MG63 (cell line): Measurements from ENCODE around the gene XIRP1. TPM values are rescaled to one million over a fixed set of nuclear protein-coding genes. Genes with fewer than 3 reads are reported as not detected.

Experiments used
- DNase-seq: peaks from one replicate; pipeline ENCODE4 v3.0.0-alpha.2; 2020
- H3K27me3 ChIP-seq: fragments of 250-450 bp; sonication (Bioruptor Pico); 2 replicates; pipeline ENCODE4 v1.5.1; 2020; ENCODE audit warnings: mild to moderate bottlenecking, moderate library complexity
- H3K36me3 ChIP-seq: fragments of 250-450 bp; sonication (Bioruptor Pico); 2 replicates; pipeline ENCODE4 v1.5.1; 2020; ENCODE audit warnings: mild to moderate bottlenecking, moderate library complexity
- H3K4me3 ChIP-seq: fragments of 250-450 bp; sonication (Bioruptor Pico); 2 replicates; pipeline ENCODE4 v1.5.1; 2020; ENCODE audit warnings: mild to moderate bottlenecking, moderate library complexity
- H3K9me3 ChIP-seq: fragments of 250-450 bp; sonication (Bioruptor Pico); 2 replicates; pipeline ENCODE4 v1.5.1; 2020; ENCODE audit warnings: mild to moderate bottlenecking, moderate library complexity
- total RNA-seq: library from RNA; depleted of rRNA; stranded (reverse); fragments of >200 nt; shearing (Covaris generic); gene quantifications from 2 replicates; pipeline ENCODE4 v1.2.3, GENCODE V29; 2014; ENCODE audit warnings: low replicate concordance

The XIRP1 gene
- total RNA-seq, 1 experiment from 2014 or later, result not detected

- no peak for DNase-seq
- Histone ChIP-seq H3K36me3 (peaks cover 16% of the 10 kb centered on the region), H3K9me3 (no peaks in the 10 kb centered on the region), H3K27me3 (no peaks in the 10 kb centered on the region), H3K4me3 (no peak overlapping the region)
Observed at GRCh38 chr3:39143051-39143885, 49.1 kb downstream of the XIRP1 start.

- H3K36me3 ChIP-seq, result peaks cover 16% of the 10 kb centered on the region
- no peak overlapping the region for H3K4me3 ChIP-seq
- no peaks in the 10 kb centered on the region for H3K27me3 ChIP-seq
Observed at GRCh38 chr3:39142067-39142466, 50.3 kb downstream of the XIRP1 start.

GRCh38 chr3:39141171-39141995, 51.0 kb downstream of the XIRP1 start:
- Histone ChIP-seq H3K4me3 (no peak overlapping the region), H3K36me3 (peaks cover 16% of the 10 kb centered on the region)
- DNase-seq, result no peak

More at GRCh38 chr3:39142067-39142466, 50.3 kb downstream of the XIRP1 start:
- H3K9me3 ChIP-seq, result no peaks in the 10 kb centered on the region
- DNase-seq, result no peak

GRCh38 chr3:39140341-39140971, 51.9 kb downstream of the XIRP1 start:
- H3K4me3 ChIP-seq, result no peak overlapping the region
- DNase-seq, result no peak
- peaks cover 6% of the 10 kb centered on the region for H3K36me3 ChIP-seq
- no peaks in the 10 kb centered on the region for H3K27me3 ChIP-seq
- H3K9me3 ChIP-seq, result no peaks in the 10 kb centered on the region

More at GRCh38 chr3:39141171-39141995, 51.0 kb downstream of the XIRP1 start:
- Histone ChIP-seq H3K27me3 (no peaks in the 10 kb centered on the region), H3K9me3 (no peaks in the 10 kb centered on the region)

- DNase-seq, result no peak
- Histone ChIP-seq H3K27me3 (no peaks in the 10 kb centered on the region), H3K9me3 (no peaks in the 10 kb centered on the region), H3K4me3 (no peak overlapping the region), H3K36me3 (peaks cover 5% of the 10 kb centered on the region; the same call in 1 of the 2 replicates)
Observed at GRCh38 chr3:39139442-39139841, 53.0 kb downstream of the XIRP1 start.

GRCh38 chr3:39138804-39139415, 53.5 kb downstream of the XIRP1 start:
- DNase-seq, result peak; percentile 81
- Histone ChIP-seq H3K36me3 (peaks cover 5% of the 10 kb centered on the region; the same call in 1 of the 2 replicates), H3K9me3 (no peaks in the 10 kb centered on the region), H3K4me3 (no peak overlapping the region), H3K27me3 (no peaks in the 10 kb centered on the region)

- no peak for DNase-seq
- no peaks in the 10 kb centered on the region for H3K9me3 ChIP-seq
- no peak overlapping the region for H3K4me3 ChIP-seq
Observed at GRCh38 chr3:39137991-39138803, 54.2 kb downstream of the XIRP1 start.

GRCh38 chr3:39137435-39137936, 54.9 kb downstream of the XIRP1 start:
- H3K4me3 ChIP-seq, result no peak overlapping the region
- no peak for DNase-seq
- no peaks in the 10 kb centered on the region for H3K27me3 ChIP-seq
- no peaks in the 10 kb centered on the region for H3K9me3 ChIP-seq
- peaks cover 2% of the 10 kb centered on the region; the same call in 1 of the 2 replicates for H3K36me3 ChIP-seq

More at GRCh38 chr3:39137991-39138803, 54.2 kb downstream of the XIRP1 start:
- Histone ChIP-seq H3K27me3 (no peaks in the 10 kb centered on the region), H3K36me3 (peaks cover 5% of the 10 kb centered on the region; the same call in 1 of the 2 replicates)

- H3K9me3 ChIP-seq, result no peaks in the 10 kb centered on the region
- no peak overlapping the region for H3K4me3 ChIP-seq
- DNase-seq, result no peak
- H3K36me3 ChIP-seq, result peaks cover 2% of the 10 kb centered on the region; the same call in 1 of the 2 replicates
- H3K27me3 ChIP-seq, result no peaks in the 10 kb centered on the region
Observed at GRCh38 chr3:39136533-39137434, 55.6 kb downstream of the XIRP1 start.

- H3K4me3 ChIP-seq, result no peak overlapping the region
- no peaks in the 10 kb centered on the region for H3K27me3 ChIP-seq
- H3K9me3 ChIP-seq, result no peaks in the 10 kb centered on the region
- no peak for DNase-seq
- no peaks in the 10 kb centered on the region for H3K36me3 ChIP-seq
Observed at GRCh38 chr3:39135170-39135805, 57.1 kb downstream of the XIRP1 start.

GRCh38 chr3:39134305-39134704, 58.1 kb downstream of the XIRP1 start:
- no peak overlapping the region for H3K4me3 ChIP-seq
- H3K36me3 ChIP-seq, result no peaks in the 10 kb centered on the region
- no peak for DNase-seq
- H3K27me3 ChIP-seq, result no peaks in the 10 kb centered on the region
- no peaks in the 10 kb centered on the region for H3K9me3 ChIP-seq

- no peaks in the 10 kb centered on the region for H3K36me3 ChIP-seq
- no peak for DNase-seq
- H3K27me3 ChIP-seq, result no peaks in the 10 kb centered on the region
- H3K4me3 ChIP-seq, result no peak overlapping the region
- H3K9me3 ChIP-seq, result no peaks in the 10 kb centered on the region
Observed at GRCh38 chr3:39133822-39134221, 58.6 kb downstream of the XIRP1 start.
